Astrocyte (in vitro differentiated cells and primary cell): ENCODE measurements around the gene SMIM12.

Experiments
- CTCF ChIP-seq: IDR thresholded peaks from 2 replicates; pipeline ENCODE4 v1.5.1; 2011; ENCODE audit warnings: low read depth, mild to moderate bottlenecking, inconsistent platforms, low read length, moderate library complexity; ENCODE audit not compliant: insufficient read depth
- EZH2 ChIP-seq: IDR thresholded peaks from 2 replicates; pipeline ENCODE4 v1.6.1; 2012; ENCODE audit warnings: mild to moderate bottlenecking, low read length, inconsistent platforms; ENCODE audit not compliant: insufficient read depth

GRCh38 chr1:34856697-34857096, 2.9 kb downstream of the SMIM12 start:
- TF ChIP-seq CTCF (no peak), EZH2 (no peak)
